Liver (tissue), 9 donors: Measurements from ENCODE around the gene SIRT6. TPM values are rescaled to one million over a fixed set of nuclear protein-coding genes. Genes with fewer than 3 reads are reported as not detected.

ENCODE experiments used
- DNase-seq: peaks from one replicate; pipeline ENCODE4 v3.0.0-alpha.2; 2017; ENCODE audit warnings: low spot score
- H3K27ac ChIP-seq, 2 donors: one replicate each; pipeline ENCODE4 v1.7.0; 2013; ENCODE audit warnings: inconsistent platforms in 2 of 2, low read length in 2 of 2, control low read depth in 1 of 2, low read depth in 1 of 2, mild to moderate bottlenecking in 1 of 2
- H3K27me3 ChIP-seq, 4 donors: one replicate each; pipeline versions ENCODE4 v1.6.1 to v1.7.0; 2013; ENCODE audit warnings: low read length in 3 of 4, inconsistent platforms in 1 of 4, mild to moderate bottlenecking in 1 of 4, moderate library complexity in 1 of 4; ENCODE audit not compliant: control insufficient read depth in 4 of 4, insufficient read depth in 4 of 4
- H3K36me3 ChIP-seq, 4 donors: one replicate each; pipeline versions ENCODE4 v1.6.1 to v1.7.0; 2013; ENCODE audit warnings: low read length in 3 of 4, mild to moderate bottlenecking in 3 of 4, low read depth in 1 of 4, moderate library complexity in 1 of 4; ENCODE audit not compliant: control insufficient read depth in 4 of 4, insufficient read depth in 3 of 4
- H3K4me1 ChIP-seq, 4 donors: one replicate each; pipeline versions ENCODE4 v1.6.1 to v1.7.0; 2013; ENCODE audit warnings: low read length in 3 of 4, mild to moderate bottlenecking in 3 of 4, moderate library complexity in 1 of 4; ENCODE audit not compliant: control insufficient read depth in 4 of 4, insufficient read depth in 4 of 4
- H3K4me3 ChIP-seq, 3 donors: one replicate each; pipeline versions ENCODE4 v1.6.1 to v1.7.0; 2013; ENCODE audit warnings: low read length in 3 of 3, control low read depth in 1 of 3, low read depth in 1 of 3, mild to moderate bottlenecking in 1 of 3
- H3K9ac ChIP-seq, 2 donors: one replicate each; pipeline ENCODE4 v1.7.0; 2013; ENCODE audit warnings: low read length in 2 of 2, mild to moderate bottlenecking in 2 of 2, moderate library complexity in 2 of 2, control low read depth in 1 of 2, low read depth in 1 of 2
- H3K9me3 ChIP-seq, 4 donors: one replicate each; pipeline versions ENCODE4 v1.6.1 to v1.7.0; 2013; ENCODE audit warnings: low read length in 3 of 4; ENCODE audit not compliant: control insufficient read depth in 4 of 4
- EGR1 ChIP-seq, 2 donors: IDR thresholded peaks; 2 replicates each; pipeline ENCODE4 v1.6.1; 2016 to 2018; ENCODE audit warnings: antibody characterized with exemption in 2 of 2, low read depth in 2 of 2
- FOXA1 ChIP-seq: IDR thresholded peaks from 2 replicates; pipeline ENCODE4 v1.6.1; 2016; ENCODE audit warnings: antibody characterized with exemption
- FOXA2 ChIP-seq: IDR thresholded peaks from 2 replicates; pipeline ENCODE4 v1.6.1; 2016; ENCODE audit warnings: antibody characterized with exemption
- HNF4A ChIP-seq, 2 donors: conservative IDR thresholded peaks; 2 replicates each; pipeline ENCODE4 v1.6.1; 2016; ENCODE audit warnings: antibody characterized with exemption in 2 of 2, mild to moderate bottlenecking in 2 of 2
- JUND ChIP-seq, 2 donors: IDR thresholded peaks; 2 replicates each; pipeline ENCODE4 v1.6.1; 2016; ENCODE audit warnings: antibody characterized with exemption in 2 of 2
- SP1 ChIP-seq: IDR thresholded peaks from 2 replicates; pipeline ENCODE4 v1.6.1; 2018; ENCODE audit warnings: antibody characterized with exemption, mild to moderate bottlenecking
- WGBS: extraction: QIAGEN DNeasy Blood & Tissue Kit; methylation state at CpG from one replicate; pipeline ENCODE4 v1.1.7; 2013; 5-methylcytosine and 5-hydroxymethylcytosine counted together
- polyA plus RNA-seq, 2 donors: library from polyadenylated mRNA; stranded (reverse) in 1 of 2; unstranded in 1 of 2; fragments of 200-250 nt in 1 of 2; fragments of >200 nt in 1 of 2; fragmentation: Nextera tagmentation in 1 of 2; extraction: Ambion mirVana in 1 of 2; gene quantifications; one replicate each; pipeline versions ENCODE4 v1.2.1 to v1.2.3, GENCODE V29; 2013 to 2015
- total RNA-seq, 2 donors: library from RNA; depleted of rRNA; stranded (reverse); fragments of >200 nt; gene quantifications; one replicate each; pipeline ENCODE4 v1.2.3, GENCODE V29; 2014
- TF ChIP-seq, protein P1 (sequence below): IDR thresholded peaks from 2 replicates; pipeline ENCODE4 v1.6.1; 2016; ENCODE audit warnings: antibody characterized with exemption
- TF ChIP-seq, protein P2 (sequence below): IDR thresholded peaks from 2 replicates; pipeline ENCODE4 v1.6.1; 2016; ENCODE audit warnings: antibody characterized with exemption, mild to moderate bottlenecking
- TF ChIP-seq, protein P3 (sequence below): IDR thresholded peaks from 2 replicates; pipeline ENCODE4 v1.6.1; 2016; ENCODE audit warnings: antibody characterized with exemption
- donor health status: healthy.
- donor health status: healthy.
- donor health status: healthy.
- donor health status: healthy.
- donor health status: healthy.

SIRT6 gene
- total and polyA plus RNA-seq, 4 donors = 7.7 to 12.7 (median 9.8) TPM

DNA sequence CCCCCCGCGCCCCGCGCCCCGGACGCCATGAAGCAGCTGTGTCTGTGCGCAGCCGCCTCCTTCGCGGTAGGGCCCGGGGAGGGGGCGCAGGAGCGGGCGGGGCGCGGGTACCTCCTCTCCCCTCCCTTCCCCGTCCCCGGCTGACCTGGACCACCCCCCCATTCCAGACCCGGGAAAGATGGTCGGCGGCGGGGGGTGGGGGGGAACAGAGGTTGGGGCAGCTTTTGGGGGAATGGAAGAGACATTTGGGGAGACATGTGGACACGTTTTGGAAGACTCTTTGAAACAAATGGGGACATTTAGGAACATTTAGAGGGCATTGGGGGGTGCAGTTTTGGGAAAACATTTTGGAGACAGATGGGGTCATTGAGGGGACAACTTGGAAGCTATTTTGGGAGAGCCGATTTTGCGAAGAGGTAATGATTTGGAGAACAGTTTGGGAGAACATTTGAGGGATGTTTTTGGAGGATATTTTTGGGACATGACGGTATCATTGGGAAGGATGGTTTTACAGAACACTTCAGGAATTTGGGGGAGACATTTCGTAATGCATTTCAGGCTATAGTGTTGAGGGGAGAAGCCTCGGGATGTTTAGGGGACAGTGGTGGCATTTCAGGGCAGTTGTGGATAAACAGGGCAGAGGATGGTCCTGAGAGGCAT, 16.2 kb upstream of the SIRT6 start:
- Histone ChIP-seq H3K36me3 (no peaks in the 10 kb centered on the region), H3K27me3 (no peaks in the 10 kb centered on the region), H3K4me1 (no peaks in the 10 kb centered on the region), H3K9ac (no peak overlapping the region), H3K4me3 (no peak overlapping the region), H3K27ac (no peak overlapping the region), H3K9me3 (no peaks in the 10 kb centered on the region)
- DNase-seq = no peak
- TF ChIP-seq, protein P1, sequence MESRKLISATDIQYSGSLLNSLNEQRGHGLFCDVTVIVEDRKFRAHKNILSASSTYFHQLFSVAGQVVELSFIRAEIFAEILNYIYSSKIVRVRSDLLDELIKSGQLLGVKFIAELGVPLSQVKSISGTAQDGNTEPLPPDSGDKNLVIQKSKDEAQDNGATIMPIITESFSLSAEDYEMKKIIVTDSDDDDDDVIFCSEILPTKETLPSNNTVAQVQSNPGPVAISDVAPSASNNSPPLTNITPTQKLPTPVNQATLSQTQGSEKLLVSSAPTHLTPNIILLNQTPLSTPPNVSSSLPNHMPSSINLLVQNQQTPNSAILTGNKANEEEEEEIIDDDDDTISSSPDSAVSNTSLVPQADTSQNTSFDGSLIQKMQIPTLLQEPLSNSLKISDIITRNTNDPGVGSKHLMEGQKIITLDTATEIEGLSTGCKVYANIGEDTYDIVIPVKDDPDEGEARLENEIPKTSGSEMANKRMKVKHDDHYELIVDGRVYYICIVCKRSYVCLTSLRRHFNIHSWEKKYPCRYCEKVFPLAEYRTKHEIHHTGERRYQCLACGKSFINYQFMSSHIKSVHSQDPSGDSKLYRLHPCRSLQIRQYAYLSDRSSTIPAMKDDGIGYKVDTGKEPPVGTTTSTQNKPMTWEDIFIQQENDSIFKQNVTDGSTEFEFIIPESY = no peak
- TF ChIP-seq FOXA1 = no peak
- TF ChIP-seq FOXA2 = no peak
- no peak for TF ChIP-seq HNF4A (conservative IDR thresholded peaks at IDR 0.05)
- TF ChIP-seq, protein P2, sequence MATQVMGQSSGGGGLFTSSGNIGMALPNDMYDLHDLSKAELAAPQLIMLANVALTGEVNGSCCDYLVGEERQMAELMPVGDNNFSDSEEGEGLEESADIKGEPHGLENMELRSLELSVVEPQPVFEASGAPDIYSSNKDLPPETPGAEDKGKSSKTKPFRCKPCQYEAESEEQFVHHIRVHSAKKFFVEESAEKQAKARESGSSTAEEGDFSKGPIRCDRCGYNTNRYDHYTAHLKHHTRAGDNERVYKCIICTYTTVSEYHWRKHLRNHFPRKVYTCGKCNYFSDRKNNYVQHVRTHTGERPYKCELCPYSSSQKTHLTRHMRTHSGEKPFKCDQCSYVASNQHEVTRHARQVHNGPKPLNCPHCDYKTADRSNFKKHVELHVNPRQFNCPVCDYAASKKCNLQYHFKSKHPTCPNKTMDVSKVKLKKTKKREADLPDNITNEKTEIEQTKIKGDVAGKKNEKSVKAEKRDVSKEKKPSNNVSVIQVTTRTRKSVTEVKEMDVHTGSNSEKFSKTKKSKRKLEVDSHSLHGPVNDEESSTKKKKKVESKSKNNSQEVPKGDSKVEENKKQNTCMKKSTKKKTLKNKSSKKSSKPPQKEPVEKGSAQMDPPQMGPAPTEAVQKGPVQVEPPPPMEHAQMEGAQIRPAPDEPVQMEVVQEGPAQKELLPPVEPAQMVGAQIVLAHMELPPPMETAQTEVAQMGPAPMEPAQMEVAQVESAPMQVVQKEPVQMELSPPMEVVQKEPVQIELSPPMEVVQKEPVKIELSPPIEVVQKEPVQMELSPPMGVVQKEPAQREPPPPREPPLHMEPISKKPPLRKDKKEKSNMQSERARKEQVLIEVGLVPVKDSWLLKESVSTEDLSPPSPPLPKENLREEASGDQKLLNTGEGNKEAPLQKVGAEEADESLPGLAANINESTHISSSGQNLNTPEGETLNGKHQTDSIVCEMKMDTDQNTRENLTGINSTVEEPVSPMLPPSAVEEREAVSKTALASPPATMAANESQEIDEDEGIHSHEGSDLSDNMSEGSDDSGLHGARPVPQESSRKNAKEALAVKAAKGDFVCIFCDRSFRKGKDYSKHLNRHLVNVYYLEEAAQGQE = no peak
- TF ChIP-seq, protein P3, sequence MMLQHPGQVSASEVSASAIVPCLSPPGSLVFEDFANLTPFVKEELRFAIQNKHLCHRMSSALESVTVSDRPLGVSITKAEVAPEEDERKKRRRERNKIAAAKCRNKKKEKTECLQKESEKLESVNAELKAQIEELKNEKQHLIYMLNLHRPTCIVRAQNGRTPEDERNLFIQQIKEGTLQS = no peak
- 22% methylated on average over 28 of the region's 28 CpGs for WGBS

DNA sequence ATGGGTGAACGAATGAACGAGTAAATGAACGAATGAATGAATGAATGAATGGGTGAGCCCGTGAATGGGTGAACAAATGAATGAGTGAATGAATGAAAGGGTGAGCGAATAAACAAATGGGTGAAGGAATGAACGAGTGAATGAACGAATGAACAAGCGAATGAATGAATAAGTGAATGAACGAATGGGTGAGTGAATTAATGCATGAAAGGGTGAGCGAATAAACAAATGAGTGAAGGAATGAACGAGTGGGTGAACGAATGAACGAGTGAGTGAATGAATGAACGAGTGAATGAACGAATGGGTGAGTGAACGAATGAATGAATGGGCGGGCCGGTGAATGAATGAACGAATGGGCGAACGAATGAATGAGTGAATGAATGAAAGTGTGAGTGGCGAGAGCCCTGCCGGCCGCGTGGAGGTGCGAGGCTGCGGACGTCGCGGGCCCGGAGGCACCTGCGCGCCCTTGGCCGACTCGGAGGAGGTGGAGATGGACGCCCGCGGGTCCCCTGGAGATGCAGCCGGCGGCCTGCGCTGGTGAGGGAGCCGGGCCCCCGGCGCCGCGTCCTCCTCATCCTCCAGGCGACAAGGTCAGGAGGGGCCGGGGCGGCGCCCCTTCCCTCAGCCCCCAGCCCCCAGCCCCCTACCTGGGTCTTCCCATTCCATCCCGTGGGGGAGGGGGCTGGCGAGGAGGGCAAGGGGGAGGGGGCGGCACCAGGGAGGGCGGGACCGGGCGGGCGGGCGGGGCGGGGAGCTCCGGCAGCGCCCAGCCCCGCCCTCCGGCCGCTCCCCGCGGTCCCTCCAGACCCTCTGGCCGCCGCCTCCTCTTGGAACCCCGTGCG, 15.5 kb upstream of the SIRT6 start:
- H3K4me1 ChIP-seq = no peaks in the 10 kb centered on the region
- H3K9me3 ChIP-seq = no peaks in the 10 kb centered on the region
- H3K27ac ChIP-seq = no peak overlapping the region
- no peak overlapping the region for H3K9ac ChIP-seq
- WGBS = 19% methylated on average over 70 of the region's 70 CpGs
- DNase-seq = no peak
- TF ChIP-seq, protein P3 = no peak
- H3K4me3 ChIP-seq = no peak overlapping the region
- H3K36me3 ChIP-seq = no peaks in the 10 kb centered on the region
- H3K27me3 ChIP-seq = no peaks in the 10 kb centered on the region

DNA sequence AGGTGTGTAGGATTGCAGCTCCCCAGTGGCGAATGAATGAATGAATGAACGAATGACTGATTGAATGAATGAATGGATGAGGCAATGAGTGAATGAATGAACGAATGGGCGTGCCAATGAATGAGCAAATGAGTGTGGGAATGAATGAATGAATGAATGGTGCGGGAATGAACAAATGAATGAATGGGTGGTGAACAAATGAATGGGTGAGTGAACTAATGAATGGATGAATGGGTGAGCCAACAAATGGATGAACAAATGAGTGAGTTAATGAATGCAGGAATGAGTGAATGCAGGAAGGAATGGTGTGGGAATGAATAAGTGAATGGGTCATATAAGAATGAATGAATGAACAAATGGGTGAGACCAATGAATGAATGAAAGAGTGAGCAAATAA, 14.9 kb upstream of the SIRT6 start:
- Histone ChIP-seq H3K36me3 (no peaks in the 10 kb centered on the region), H3K27ac (no peak overlapping the region), H3K27me3 (no peaks in the 10 kb centered on the region), H3K9ac (no peak overlapping the region), H3K4me1 (no peaks in the 10 kb centered on the region), H3K9me3 (no peaks in the 10 kb centered on the region), H3K4me3 (no peak overlapping the region)
- DNase-seq = no peak
- 81% methylated on average over 5 of the region's 5 CpGs for WGBS
- TF ChIP-seq EGR1 (IDR thresholded peaks at IDR 0.05; ENCODE audit: low read depth in 2 of 2) (no peak), JUND (IDR thresholded peaks at IDR 0.05) (no peak), SP1 (no peak)
